NCI-H2227 (cell line): Measurements from ENCODE around the gene IQCF2.
"Not testable (repeated sequence)": the region's sequence is repeated elsewhere in the genome, so short reads cannot be mapped to it uniquely, and the experiment has no call there.

Experiments used
- DNase-seq: peaks from one replicate; lab custom pipeline; 2025; ENCODE audit not compliant: unreplicated experiment; lab: John Stamatoyannopoulos, UW

The IQCF2 gene

DNA sequence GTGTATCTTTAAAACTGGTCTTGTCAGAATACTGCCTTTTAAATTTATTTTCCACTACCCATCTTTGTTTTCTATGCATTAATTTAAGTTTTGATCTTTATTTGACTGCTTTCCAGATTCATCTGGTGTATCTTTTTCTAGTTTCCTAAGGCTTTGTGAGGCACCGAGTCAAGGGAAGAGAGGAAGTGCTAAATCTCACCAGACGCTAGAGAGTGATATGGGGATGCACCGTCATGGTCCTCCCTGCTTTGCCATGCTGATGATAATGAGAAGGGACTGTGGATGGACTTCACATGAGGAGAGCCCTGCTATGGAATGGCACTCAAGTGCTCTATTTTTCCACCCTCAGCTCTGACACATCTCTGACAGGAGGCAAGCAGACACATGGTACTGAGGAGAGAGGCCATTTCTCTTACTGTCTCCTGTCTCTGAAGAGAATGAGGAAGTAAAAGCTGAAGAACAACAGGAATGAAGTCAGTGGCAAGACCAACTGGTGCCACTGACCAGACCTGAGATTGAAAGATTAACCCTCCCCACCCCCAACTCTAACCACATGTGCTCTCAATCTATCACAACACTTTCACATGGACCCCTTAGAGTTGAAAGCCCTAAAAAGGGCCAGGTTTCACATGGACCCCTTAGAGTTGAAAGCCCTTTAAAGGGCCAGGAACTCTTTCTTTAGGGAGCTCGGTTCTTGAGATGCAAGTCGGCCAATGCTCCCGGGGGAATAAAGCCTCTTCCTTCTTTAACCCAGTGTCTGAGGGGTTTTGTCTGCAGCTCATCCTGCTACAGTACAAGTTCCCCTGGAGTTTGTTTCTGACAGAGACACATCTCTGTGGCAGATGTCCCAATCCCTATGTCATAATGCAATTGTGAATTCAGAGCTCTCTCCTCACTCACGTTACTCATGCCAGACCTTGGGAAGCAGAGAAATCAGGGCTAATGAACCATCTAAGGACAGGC, at the start of gene IQCF2:
Gene IQCF2 (plus strand): TSS at position 913 of the 963 bp plus-strand sequence. CDS start 52 bp downstream, outside the sequence.
- no peak for DNase-seq

DNA sequence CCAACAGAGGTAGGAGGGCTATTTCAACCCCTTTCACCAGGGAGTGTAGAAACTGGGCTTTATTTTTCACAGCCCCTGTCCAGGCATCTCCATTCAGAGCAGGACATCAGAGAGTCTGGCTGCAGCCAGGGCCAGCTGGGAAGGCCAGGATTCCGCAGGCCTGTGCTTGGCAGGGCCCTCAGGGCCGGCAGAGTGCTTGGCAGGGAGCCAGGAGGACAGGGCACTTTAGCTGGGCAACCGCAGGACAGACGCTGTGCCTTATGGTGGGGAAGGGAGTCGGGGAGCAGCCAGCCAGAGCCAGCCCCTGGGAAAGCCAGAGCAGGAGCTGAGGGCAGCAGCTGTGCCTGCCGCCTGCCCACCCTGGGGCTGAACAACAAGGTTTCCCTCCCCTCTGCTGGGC, 47.9 kb upstream of the IQCF2 start:
- DNase-seq: no peak

DNA sequence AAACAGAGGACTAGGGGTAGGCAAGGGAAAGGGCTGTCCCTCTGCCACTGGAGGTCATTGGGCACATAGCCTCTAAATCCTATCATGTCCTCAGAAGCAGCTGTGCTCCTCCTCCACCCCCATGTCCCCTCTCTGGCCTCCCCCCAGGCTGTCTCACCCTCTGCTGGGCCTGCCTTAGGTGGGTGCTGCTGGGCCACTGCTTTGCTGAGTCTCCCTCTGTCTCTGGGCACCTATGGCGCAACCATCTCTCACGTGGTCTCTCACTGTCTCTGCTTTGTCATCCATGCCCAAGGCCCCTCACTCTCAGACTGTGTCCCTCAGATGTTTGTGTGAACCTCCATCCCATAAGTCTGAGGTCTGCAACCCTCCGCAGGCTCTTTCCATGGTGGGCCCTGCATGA, 47.4 kb upstream of the IQCF2 start:
- DNase-seq: no peak

DNA sequence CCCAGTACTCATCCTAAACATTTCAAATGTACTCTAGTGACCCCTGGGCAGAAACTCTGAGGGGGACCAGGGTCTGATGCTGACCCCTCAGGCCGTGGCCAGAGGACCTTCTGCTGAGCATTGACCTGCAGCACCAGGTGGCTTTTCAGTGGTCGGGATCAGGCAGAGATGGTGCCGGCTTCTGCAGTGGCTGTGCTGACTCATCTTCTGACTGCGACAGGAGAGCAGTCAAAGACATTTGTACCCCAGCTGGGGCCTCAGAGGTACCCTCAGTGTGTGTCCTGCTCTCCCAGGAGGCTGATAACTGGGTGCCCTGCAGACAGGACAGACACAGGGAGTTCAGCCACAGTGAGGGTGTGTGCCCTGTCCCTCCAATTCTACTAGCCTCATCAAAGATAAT, 45.8 kb upstream of the IQCF2 start:
- no peak for DNase-seq

DNA sequence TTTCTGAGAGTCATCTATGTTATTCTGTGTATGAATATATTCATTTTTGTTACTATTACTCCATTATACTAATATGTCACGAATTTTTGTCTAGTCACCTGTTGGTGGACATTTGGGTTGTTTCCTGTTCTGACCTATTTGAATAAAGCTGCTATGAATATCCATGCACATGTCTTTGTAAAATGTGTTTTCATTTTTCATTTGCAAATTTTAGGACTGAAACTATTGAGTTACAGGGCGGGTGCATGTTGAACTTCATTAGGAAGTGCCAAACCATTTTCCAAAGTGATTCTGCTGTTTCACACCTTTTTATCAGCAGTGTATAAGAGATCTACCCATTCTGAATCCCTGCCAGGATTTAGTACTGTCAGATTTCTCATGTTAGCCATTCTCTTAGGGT, 44.7 kb upstream of the IQCF2 start:
- no peak for DNase-seq

DNA sequence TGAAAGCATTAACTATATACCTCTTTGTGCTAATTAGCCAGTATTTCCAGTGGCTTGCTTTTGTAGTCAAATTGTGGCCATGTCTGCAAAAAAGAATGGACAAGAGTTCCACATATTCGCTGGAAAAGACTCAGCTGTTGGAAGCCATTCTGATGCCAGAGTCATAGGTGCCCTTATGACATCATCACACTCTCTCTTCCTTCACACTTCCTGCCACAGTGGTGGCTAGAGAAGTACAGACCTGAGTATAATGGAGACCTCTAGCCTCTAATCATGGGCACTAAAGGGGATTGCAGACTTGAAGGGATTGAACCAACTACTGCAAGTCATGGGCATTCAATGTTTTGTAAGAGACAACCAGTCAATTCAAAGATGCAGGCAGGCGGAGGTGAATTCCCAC, 44.0 kb upstream of the IQCF2 start:
- no peak for DNase-seq

DNA sequence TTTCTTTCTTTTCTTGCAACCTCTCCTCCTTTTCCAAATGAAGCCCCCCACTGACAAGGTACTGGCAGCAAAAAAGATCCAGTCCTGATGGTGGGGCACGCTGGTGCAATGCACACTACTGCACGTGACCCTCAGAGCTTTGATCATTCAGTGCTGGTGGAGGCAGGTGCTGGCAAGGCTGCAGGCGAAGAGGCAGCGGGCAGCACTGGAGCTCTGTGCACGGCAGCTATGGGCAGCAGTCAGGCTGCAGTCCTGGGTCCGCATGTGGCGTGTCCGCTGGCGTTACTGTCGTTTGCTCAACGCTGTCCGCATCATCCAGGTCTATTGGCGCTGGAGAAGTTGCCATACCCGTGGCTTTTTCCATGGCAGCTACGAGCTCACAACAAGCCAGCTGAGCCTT, 42.3 kb upstream of the IQCF2 start:
- no peak for DNase-seq

DNA sequence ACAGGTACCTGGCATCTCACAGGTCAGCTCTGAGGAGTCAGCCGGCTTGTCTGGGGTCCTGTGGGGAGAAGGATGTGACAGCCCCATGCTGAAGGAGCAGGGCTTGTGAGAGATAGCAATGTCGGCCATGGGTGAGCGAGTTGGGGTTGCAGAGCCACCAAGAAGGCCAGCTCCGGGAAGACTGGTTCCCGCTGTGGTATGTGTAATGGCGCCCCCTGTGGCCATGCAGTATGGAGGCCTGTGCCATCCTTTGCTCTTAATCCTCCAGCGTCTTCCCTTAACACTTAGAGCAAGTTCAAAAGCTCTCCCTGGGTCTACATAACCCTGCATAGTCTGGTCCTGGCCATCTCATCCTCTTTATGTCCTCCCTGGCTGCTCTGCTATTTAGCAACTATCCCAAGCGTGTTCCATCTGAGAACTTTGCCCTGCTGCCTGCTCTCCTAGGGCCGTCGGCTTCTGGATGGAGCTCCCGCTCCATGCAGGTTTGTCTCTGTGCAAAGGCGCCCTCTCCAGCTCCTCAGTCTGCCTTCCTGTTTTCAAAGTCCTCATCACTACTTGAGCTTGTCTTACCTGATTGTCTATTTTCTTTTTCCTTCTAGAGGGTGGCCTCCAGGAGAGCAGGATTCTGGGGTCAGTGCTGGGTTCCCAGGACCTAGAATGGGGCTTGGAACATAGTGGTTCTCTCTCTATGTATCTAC, 41.6 kb upstream of the IQCF2 start:
- no peak for DNase-seq

DNA sequence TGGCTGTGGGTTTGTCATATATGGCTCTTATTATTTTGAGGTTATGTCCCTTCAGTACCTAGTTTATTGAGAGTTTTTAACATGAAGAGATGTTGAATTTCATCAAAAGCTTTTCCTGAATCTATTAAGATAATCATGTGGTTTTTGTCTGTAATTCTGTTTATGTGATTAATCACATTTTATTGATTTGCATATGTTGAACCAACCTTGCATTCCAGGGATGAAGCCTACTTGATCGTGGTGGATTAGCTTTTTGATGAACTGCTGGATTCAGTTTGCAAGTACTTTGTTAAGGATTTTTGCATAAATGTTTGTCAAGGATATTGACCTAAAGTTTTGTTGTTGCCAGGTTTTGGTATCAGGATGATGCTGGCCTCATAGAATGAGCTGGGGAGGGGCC, 33.1 kb upstream of the IQCF2 start:
- no peak for DNase-seq

DNA sequence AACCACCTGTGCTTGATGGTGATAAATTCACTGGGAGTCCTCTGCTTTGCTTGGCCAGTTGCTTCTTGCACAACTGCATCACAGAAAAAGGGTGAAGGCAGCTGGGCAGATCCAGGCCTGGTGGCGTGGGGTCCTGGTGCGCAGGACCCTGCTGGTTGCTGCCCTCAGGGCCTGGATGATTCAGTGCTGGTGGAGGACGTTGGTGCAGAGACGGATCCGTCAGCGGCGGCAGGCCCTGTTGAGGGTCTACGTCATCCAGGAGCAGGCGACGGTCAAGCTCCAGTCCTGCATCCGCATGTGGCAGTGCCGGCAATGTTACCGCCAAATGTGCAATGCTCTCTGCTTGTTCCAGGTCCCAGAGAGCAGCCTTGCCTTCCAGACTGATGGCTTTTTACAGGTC, 31.1 kb upstream of the IQCF2 start:
- DNase-seq: no peak

DNA sequence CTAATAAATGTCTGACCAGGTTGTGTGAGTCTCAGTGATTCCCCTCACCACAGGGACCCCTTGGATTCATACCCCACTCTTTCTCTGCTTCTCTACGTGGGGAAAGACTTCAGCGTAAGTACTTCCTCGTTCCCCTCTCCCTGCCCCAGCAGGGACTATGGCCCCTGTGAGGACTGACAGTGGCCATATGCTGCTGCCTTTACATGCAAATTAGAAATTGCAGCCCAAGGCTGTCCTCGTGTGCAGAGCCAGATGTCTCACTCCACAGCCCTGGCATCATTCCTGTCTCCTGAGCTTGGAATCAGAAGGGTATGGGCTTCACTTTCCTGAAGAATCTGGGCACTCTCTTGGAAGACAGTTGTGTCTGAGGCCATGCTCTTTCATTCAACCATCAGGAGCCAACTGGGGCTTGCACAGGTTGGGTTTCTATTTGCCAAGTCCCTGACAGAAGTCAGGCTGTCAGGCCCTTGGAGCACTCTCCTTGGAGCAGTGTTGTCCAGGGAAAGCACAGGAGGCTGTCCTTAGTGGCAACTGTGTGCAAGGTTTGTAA, 30.5 kb upstream of the IQCF2 start:
- DNase-seq: no peak

DNA sequence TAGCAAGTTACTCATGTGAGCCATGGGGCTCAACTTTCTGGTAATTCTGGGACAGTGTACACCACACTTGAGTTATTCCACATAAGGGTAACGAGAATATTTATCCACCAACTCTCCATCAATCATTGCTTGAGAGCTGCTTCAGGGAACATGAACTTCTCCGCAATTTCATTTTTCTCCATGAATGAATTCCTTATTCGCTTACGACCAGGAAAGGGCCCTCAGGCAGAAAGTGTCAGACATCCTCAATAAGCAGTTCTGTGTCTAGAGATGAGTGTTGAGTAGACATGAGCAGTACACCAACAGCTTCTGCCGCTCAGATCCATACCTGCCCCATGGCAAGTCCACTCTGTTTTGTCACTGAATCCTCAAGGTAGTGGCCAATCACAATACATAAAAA, 24.8 kb upstream of the IQCF2 start:
- DNase-seq: no peak

DNA sequence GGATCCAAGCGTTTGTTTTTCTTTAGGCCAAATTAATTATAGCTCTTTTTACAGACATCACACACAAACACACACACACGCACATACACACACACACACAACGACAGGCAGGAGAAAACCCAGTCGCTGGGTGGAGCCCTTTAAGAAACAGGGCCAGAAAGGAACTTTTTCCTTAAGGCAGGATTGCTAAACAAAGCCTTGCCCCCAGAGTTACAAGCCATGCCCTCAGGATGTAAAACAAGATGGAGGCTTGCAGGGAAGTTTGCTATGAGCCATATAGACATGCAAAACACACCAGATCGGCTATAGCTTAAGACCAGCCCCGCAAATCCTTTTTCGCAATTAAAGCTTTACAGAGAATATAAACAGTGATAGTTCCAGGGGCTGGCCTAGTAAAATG, 16.3 kb upstream of the IQCF2 start:
- no peak for DNase-seq

DNA sequence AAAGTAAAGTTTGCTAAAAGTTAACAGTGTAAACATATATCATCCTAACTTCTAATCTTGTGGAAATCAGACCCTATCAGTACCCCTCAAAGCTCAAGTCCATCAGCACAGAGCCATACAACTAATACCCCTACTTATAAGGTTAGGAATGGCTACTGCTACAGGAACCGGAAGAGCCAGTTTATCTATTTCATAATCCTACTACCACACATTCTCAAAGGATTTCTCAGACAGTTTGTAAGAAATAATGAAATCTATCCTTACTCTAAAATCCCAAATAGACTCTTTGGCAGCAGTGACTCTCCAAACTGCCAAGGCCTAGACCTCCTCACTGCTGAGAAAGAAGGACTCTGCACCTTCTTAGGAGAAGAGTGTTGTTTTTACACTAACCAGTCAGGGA, 6.0 kb upstream of the IQCF2 start:
- not testable (repeated sequence) for DNase-seq

DNA sequence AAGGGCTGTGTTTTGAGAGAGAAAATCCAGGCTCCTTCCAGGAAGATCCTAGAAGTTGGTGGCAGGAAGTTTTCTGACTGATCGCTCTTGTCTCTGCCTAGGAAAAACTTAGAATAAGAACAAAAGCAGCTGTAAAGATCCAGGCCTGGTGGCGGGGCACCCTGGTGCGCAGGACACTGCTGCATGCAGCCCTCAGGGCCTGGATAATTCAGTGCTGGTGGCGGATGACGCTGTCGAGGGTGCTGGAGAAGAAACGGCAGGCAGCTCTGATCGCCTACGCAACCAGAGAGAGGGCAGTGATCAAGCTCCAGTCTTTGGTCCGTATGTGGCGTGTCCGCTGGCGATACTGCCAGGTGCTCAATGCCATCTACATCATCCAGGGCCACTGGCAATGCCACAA, 1.5 kb downstream of the IQCF2 start:
- DNase-seq: no peak

DNA sequence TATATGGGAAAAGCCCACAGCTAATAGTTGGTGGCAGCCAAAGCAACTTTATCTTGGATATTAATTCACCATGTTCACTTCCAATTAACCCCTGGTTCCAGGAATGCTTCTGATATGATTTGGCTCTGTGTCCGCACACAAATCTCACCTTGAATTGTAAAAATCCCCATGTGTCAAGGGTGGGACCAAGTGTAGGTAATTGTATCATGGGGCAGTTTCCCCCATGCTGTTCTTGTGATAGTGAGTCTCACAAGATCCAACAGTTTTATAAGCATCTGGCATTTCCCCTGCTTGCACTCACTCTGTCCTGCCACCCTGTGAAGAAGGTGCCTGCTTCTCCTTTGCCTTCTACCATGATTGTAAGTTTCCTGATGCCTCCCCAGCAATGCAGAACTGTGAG, 7.5 kb downstream of the IQCF2 start:
- not testable (repeated sequence) for DNase-seq

DNA sequence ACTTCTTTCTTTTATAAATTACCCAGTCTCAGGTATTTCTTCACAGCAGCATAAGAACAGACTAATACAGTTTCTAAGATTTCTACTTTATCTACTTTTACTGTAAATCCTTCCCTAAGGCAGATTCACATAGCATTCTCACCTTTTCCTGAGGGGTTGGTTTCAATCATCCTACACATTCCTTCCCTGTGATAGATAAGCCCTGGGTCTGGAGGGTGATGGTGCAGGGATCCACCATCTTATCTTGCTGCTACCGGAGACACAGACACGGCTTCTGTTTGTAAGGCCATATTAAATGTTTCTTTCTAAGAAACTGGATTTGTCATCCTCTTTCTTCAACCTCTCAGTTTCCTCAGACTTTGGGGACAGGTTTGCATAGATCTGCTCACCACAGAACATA, 7.9 kb downstream of the IQCF2 start:
- DNase-seq: no peak

DNA sequence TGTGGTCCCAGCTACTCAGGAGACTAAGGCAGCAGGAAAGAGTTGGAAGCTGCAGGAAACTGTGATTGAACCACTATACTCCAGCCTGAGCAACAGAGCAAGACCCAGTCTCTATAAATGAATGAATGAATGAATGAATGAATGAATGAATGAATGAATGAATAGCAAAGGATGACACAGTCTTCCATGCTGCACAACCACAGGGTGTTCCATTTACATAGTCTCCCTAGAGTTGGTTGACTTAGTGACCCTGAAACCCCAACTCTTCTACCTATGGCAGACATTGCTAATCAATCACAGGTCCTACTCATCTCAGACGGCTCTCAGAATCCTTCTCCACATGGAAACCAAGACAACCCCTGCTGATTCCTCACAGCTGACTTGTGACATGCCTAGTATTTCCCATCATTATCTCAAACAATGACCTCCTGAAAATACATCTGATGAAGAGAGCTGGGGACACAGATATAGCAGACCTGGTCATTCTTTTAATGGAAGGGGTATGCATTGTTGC, 11.9 kb downstream of the IQCF2 start:
- DNase-seq: no peak

DNA sequence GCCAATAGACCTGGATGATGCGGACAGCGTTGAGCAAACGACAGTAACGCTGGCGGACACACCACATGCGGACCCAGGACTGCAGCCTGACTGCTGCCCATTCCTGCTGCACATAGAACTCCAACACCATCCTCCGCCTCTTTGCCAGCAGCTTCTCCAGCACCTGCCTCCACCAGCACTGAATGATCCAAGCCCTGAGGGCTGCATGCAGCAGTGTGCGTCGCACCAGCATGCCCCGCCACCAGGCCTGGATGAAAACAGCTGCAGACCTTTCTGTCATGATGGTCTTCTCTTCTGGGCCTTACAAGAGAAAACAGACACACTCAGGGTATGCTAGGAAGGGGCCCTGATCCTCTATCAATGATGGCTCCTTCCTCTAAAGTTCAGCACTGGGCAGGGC, 12.5 kb downstream of the IQCF2 start:
- DNase-seq: no peak

DNA sequence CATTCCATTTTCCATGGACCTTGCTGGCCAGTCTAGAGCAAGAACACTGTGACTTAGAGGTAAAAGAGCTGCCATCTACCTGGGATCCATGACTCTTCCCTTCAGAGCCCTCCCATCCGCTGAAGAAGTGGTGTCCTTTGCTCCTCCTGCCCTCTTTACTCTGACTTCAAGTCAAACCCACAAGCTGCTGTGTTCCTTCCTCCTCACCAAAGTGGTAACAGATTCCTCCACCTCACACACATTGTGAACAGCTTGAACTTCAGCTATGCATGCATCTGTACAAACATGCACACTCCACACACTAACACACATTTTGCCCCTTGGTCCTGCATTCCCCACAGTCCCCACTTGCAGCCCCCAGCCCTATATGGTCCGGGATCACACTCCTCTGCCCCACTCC, 13.0 kb downstream of the IQCF2 start:
- no peak for DNase-seq

DNA sequence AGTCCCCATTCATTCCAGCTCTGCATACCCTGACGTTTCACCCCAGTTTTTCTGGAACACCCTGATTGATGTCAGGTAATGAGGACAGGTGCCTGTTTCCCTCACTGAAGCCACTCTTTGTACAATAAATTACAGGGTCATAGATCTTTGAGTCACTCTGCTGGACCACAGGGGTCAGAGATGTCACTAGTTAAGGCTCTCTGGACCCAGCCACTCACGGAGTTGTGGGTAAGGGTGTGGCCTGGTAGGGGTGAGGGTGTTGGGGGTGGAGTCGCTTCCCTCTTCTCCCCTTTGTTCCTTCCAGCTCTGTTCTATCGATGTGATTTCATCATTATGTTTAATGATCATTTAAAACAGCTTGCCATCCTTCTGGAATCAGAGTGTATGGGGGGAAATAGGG, 13.5 kb downstream of the IQCF2 start:
- DNase-seq: no peak

DNA sequence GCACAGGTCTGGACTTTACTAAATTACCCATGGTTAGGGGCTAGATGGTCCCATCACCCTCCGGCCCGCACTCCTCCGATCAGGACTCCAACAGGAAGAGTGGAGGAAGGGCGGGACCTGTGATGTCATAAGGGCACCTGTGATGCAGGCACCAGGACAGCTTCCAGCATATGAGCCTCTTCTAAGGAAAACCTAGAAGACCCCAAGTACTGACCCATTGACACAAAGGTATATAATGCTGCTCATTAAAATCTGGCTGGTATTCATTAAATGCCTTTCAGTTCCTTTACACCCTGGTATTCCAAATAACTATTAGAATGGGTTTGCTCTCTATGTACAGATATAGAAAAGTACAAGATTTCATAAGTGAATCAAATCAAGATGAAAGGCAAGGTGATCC, 14.1 kb downstream of the IQCF2 start, which contains the start of gene IQCF5:
Gene IQCF5 (minus strand): TSS at position 101 of the 400 bp plus-strand sequence. CDS start 70 bp downstream, at position 31.
- DNase-seq: no peak
